Measurements from ENCODE around the gene FMO1. TPM values are rescaled to one million over a fixed set of nuclear protein-coding genes. Genes with fewer than 3 reads are reported as not detected.

FMO1 gene
- total RNA-seq, 1 donor from 2014 or later, result not detected

- peaks cover 4% of the 10 kb centered on the region for H3F3A ChIP-seq (ENCODE audit: low read depth)
- H3K27me3 ChIP-seq, result no peaks in the 10 kb centered on the region
- H3K9ac ChIP-seq, result no peak overlapping the region
- TF ChIP-seq, protein P1, sequence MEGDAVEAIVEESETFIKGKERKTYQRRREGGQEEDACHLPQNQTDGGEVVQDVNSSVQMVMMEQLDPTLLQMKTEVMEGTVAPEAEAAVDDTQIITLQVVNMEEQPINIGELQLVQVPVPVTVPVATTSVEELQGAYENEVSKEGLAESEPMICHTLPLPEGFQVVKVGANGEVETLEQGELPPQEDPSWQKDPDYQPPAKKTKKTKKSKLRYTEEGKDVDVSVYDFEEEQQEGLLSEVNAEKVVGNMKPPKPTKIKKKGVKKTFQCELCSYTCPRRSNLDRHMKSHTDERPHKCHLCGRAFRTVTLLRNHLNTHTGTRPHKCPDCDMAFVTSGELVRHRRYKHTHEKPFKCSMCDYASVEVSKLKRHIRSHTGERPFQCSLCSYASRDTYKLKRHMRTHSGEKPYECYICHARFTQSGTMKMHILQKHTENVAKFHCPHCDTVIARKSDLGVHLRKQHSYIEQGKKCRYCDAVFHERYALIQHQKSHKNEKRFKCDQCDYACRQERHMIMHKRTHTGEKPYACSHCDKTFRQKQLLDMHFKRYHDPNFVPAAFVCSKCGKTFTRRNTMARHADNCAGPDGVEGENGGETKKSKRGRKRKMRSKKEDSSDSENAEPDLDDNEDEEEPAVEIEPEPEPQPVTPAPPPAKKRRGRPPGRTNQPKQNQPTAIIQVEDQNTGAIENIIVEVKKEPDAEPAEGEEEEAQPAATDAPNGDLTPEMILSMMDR (IDR thresholded peaks at IDR 0.05), result no peak
- TF ChIP-seq EZH2phosphoT487 (IDR thresholded peaks at IDR 0.05) (no peak), EZH2 (IDR thresholded peaks at IDR 0.05) (no peak)
- Mint-ChIP-seq H3K36me3 (no peaks in the 10 kb centered on the region), H3K9me3 (no peaks in the 10 kb centered on the region), H3K27ac (no peak overlapping the region), H3K4me1 (peaks cover 16% of the 10 kb centered on the region), H3K27me3 (ENCODE audit: insufficient read depth, low read depth) (peaks cover 2% of the 10 kb centered on the region), H3K4me3 (no peak overlapping the region)
- H3K27ac ChIP-seq, result no peak overlapping the region
- no peaks in the 10 kb centered on the region for H3K79me2 ChIP-seq (ENCODE audit: low read depth)
- no peaks in the 10 kb centered on the region for H3K9me3 ChIP-seq (ENCODE audit: low read depth)
- no peaks in the 10 kb centered on the region for H3K36me3 ChIP-seq
- DNase-seq (ENCODE audit: low spot score), result no peak
- H2AFZ ChIP-seq (replicated peaks), result no peak overlapping the region
- no peak overlapping the region for H3K4me2 ChIP-seq
- H4K20me1 ChIP-seq (ENCODE audit: low read depth), result no peaks in the 10 kb centered on the region
- H3K4me3 ChIP-seq, result no peak overlapping the region
- H3K4me1 ChIP-seq, result no peaks in the 10 kb centered on the region
Observed at GRCh38 chr1:171248841-171249240, 547 bp downstream of the FMO1 start.

DNA sequence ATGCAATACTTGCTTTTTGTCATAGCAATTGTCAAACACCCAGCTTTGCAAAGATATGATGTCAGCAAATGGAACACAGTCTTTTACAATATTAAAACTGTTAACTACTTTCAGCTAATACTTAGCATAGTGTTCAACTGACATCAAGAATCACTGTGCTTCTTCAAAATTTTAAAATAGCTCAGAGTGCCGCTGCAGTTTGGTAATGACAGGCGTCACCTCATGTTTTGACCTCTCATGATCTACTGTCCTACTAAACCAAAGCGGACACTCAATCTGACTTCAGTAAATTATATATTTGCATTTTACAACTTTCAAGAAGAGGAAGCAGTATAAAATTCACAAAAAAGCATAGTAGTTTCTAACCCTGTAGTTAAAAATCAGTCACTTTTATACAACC lies 2.0 kb downstream of the FMO1 start:
- Mint-ChIP-seq H3K4me1 (peaks cover 16% of the 10 kb centered on the region), H3K9me3 (no peaks in the 10 kb centered on the region), H3K36me3 (no peaks in the 10 kb centered on the region), H3K4me3 (no peak overlapping the region), H3K27ac (no peak overlapping the region), H3K27me3 (ENCODE audit: insufficient read depth, low read depth) (peaks cover 2% of the 10 kb centered on the region)
- no peak overlapping the region for H3K4me3 ChIP-seq
- no peaks in the 10 kb centered on the region for H3K9me3 ChIP-seq (ENCODE audit: low read depth)
- H3K79me2 ChIP-seq (ENCODE audit: low read depth), result no peaks in the 10 kb centered on the region
- no peak for DNase-seq (ENCODE audit: low spot score)
- no peaks in the 10 kb centered on the region for H4K20me1 ChIP-seq (ENCODE audit: low read depth)
- no peaks in the 10 kb centered on the region for H3K36me3 ChIP-seq
- H2AFZ ChIP-seq (replicated peaks), result no peak overlapping the region
- no peak overlapping the region for H3K4me2 ChIP-seq
- H3F3A ChIP-seq (ENCODE audit: low read depth), result peaks cover 4% of the 10 kb centered on the region
- no peaks in the 10 kb centered on the region for H3K4me1 ChIP-seq
- no peak overlapping the region for H3K27ac ChIP-seq
- no peak for TF ChIP-seq EZH2 (IDR thresholded peaks at IDR 0.05)
- no peak for TF ChIP-seq EZH2phosphoT487 (IDR thresholded peaks at IDR 0.05)
- TF ChIP-seq, protein P1 (IDR thresholded peaks at IDR 0.05), result no peak
- no peak overlapping the region for H3K9ac ChIP-seq
- no peaks in the 10 kb centered on the region for H3K27me3 ChIP-seq

DNA sequence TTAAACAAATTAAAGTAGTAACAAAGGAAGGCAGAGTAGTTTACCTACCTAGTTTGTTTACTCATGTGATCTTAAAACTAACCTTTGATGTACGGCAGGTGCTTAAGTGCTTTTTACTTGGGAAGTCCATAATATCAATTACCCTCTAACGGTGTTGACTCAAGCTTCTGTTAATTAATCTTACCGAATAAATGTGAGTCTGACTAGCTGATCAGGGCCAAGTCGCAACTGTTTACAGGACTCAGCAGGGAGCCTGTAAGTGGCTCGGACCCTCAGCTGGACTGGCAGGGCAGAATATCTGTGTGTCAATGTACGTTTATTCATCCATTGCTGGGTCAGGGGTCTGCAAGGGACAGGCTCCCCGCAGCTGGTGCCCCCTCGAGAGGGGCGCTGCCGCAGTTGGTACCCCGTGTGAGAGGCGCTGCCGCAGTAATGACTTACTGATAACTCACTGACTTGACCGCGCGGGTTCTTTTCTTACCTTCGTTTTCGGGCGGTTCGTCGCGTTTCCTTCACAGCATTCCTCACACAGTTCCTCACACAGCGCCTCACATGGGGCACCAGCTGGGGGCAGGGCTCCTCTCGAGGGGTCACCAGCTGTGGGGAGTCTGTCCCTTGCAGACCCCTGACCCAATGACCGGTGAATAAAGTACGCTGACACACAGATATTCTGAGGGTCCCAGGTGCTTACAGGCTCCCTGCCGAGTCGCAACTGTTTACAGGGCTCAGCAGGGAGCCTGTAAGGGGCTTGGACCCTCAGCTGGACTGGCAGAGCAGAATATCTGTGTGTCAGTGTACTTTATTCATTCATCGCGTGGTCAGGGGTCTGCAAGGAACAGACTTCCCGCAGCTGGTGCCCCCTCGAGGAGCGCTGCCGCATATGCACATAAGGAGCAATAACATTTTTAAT lies 3.0 kb downstream of the FMO1 start:
- peak overlapping the region; percentile 89 for H3K4me3 Mint-ChIP-seq
- H3K36me3 Mint-ChIP-seq, result no peaks in the 10 kb centered on the region
- Histone ChIP-seq H3K9me3 (ENCODE audit: low read depth) (no peaks in the 10 kb centered on the region), H3K4me2 (peak overlapping the region; percentile 98), H2AFZ (replicated peaks) (peak overlapping the region; percentile 91), H3K27me3 (no peaks in the 10 kb centered on the region), H3K4me3 (peak overlapping the region; percentile 65), H3K36me3 (no peaks in the 10 kb centered on the region), H3F3A (ENCODE audit: low read depth) (peaks cover 4% of the 10 kb centered on the region), H3K79me2 (ENCODE audit: low read depth) (no peaks in the 10 kb centered on the region), H3K9ac (no peak overlapping the region), H4K20me1 (ENCODE audit: low read depth) (no peaks in the 10 kb centered on the region), H3K27ac (no peak overlapping the region), H3K4me1 (no peaks in the 10 kb centered on the region)
- TF ChIP-seq, protein P1 (IDR thresholded peaks at IDR 0.05), result peak; percentile 70
- TF ChIP-seq EZH2phosphoT487 (IDR thresholded peaks at IDR 0.05) (no peak), EZH2 (IDR thresholded peaks at IDR 0.05) (no peak)
- no peak overlapping the region for H3K27ac Mint-ChIP-seq
- peaks cover 19% of the 10 kb centered on the region for H3K4me1 Mint-ChIP-seq
- H3K27me3 Mint-ChIP-seq (ENCODE audit: insufficient read depth, low read depth), result peaks cover 4% of the 10 kb centered on the region
- peak; percentile 73 for DNase-seq (ENCODE audit: low spot score)
- no peaks in the 10 kb centered on the region for H3K9me3 Mint-ChIP-seq
